Mesenchymal stem cell (in vitro differentiated cells and primary cell): ENCODE data around the gene CPNE5.
"Not testable (repeated sequence)": the region's sequence is repeated elsewhere in the genome, so short reads cannot be mapped to it uniquely, and the experiment has no call there.

Source experiments
- DNase-seq: peaks from one replicate; pipeline ENCODE4 v3.0.0-alpha.2; 2013
- H2AFZ ChIP-seq: one replicate; pipeline ENCODE4 v1.6.1; 2013; ENCODE audit warnings: low read depth, mild to moderate bottlenecking, control low read depth, inconsistent platforms, low read length, moderate library complexity
- H2AK5ac ChIP-seq: 2 replicates; pipeline ENCODE4 v1.6.1; 2013; ENCODE audit warnings: low read length, moderate library complexity, mild to moderate bottlenecking, inconsistent platforms; ENCODE audit not compliant: severe bottlenecking
- H2BK120ac ChIP-seq: one replicate; pipeline ENCODE4 v1.6.1; 2013; ENCODE audit warnings: low read depth, mild to moderate bottlenecking, inconsistent platforms, low read length, moderate library complexity
- H2BK12ac ChIP-seq, 2 experiments: one replicate each; pipeline ENCODE4 v1.6.1; 2013; ENCODE audit warnings: inconsistent platforms in 2 of 2, low read length in 2 of 2, mild to moderate bottlenecking in 2 of 2, moderate library complexity in 2 of 2, control low read depth in 1 of 2
- H2BK15ac ChIP-seq: one replicate; pipeline ENCODE4 v1.6.1; 2013; ENCODE audit warnings: mild to moderate bottlenecking, low read depth, inconsistent platforms; ENCODE audit not compliant: poor library complexity, severe bottlenecking
- H2BK5ac ChIP-seq: 2 replicates; pipeline ENCODE4 v1.6.1; 2013; ENCODE audit warnings: low read depth, mild to moderate bottlenecking, low read length, control low read depth, inconsistent platforms; ENCODE audit not compliant: poor library complexity, severe bottlenecking
- H3K14ac ChIP-seq, 2 experiments: one replicate each; pipeline ENCODE4 v1.6.1; 2013; ENCODE audit warnings: inconsistent platforms in 2 of 2, low read length in 2 of 2, control low read depth in 1 of 2, mild to moderate bottlenecking in 1 of 2, moderate library complexity in 1 of 2
- H3K18ac ChIP-seq, 2 experiments: one replicate each; pipeline ENCODE4 v1.6.1; 2013; ENCODE audit warnings: inconsistent platforms in 2 of 2, low read length in 2 of 2, control low read depth in 1 of 2, low read depth in 1 of 2, mild to moderate bottlenecking in 1 of 2
- H3K23ac ChIP-seq, 2 experiments: one replicate each; pipeline ENCODE4 v1.6.1; 2013; ENCODE audit warnings: inconsistent platforms in 2 of 2, low read length in 2 of 2, mild to moderate bottlenecking in 2 of 2, moderate library complexity in 2 of 2, control low read depth in 1 of 2
- H3K27ac ChIP-seq: 2 replicates; pipeline ENCODE4 v1.5.1; 2013; ENCODE audit warnings: mild to moderate bottlenecking, moderate library complexity, low read length, control low read depth, inconsistent platforms; ENCODE audit not compliant: poor library complexity, severe bottlenecking
- H3K27me3 ChIP-seq, 2 experiments: 2 replicates each; pipeline versions ENCODE4 v1.6.1 to v1.7.0; 2013; ENCODE audit warnings: low read length in 2 of 2, mild to moderate bottlenecking in 2 of 2, moderate library complexity in 2 of 2, control low read depth in 1 of 2, inconsistent platforms in 1 of 2; ENCODE audit not compliant: control insufficient read depth in 1 of 2, insufficient read depth in 1 of 2
- H3K36me3 ChIP-seq, 2 experiments: 2 replicates each; pipeline versions ENCODE4 v1.6.1 to v1.7.0; 2013; ENCODE audit warnings: low read length in 2 of 2, control low read depth in 1 of 2, inconsistent platforms in 1 of 2, low read depth in 1 of 2, mild to moderate bottlenecking in 1 of 2; ENCODE audit not compliant: insufficient read depth in 2 of 2, control insufficient read depth in 1 of 2
- H3K4ac ChIP-seq, 2 experiments: one replicate each; pipeline ENCODE4 v1.6.1; 2013; ENCODE audit warnings: inconsistent platforms in 2 of 2, low read length in 2 of 2, mild to moderate bottlenecking in 2 of 2, moderate library complexity in 2 of 2, control low read depth in 1 of 2, low read depth in 1 of 2
- H3K4me1 ChIP-seq: 2 replicates; pipeline ENCODE4 v1.6.1; 2013; ENCODE audit warnings: low read depth, low read length, control low read depth; ENCODE audit not compliant: control insufficient read depth, insufficient read depth
- H3K4me2 ChIP-seq: 2 replicates; pipeline ENCODE4 v1.6.1; 2013; ENCODE audit warnings: low read length, mild to moderate bottlenecking, inconsistent platforms; ENCODE audit not compliant: poor library complexity, severe bottlenecking
- H3K4me3 ChIP-seq, 2 experiments: 2 replicates each; pipeline versions ENCODE4 v1.5.1 to v1.7.0; 2013; ENCODE audit warnings: low read length in 2 of 2, mild to moderate bottlenecking in 2 of 2, control low read depth in 1 of 2, low read depth in 1 of 2; ENCODE audit not compliant: insufficient read depth in 1 of 2
- H3K79me1 ChIP-seq: replicated peaks from 2 replicates; pipeline ENCODE4 v1.6.1; 2013; ENCODE audit warnings: mild to moderate bottlenecking, control low read depth, low read length, inconsistent platforms; ENCODE audit not compliant: poor library complexity, severe bottlenecking
- H3K9ac ChIP-seq: 2 replicates; pipeline ENCODE4 v1.7.0; 2013; ENCODE audit warnings: mild to moderate bottlenecking, low read length, moderate library complexity
- H3K9me3 ChIP-seq: 2 replicates; pipeline ENCODE4 v1.7.0; 2013; ENCODE audit warnings: mild to moderate bottlenecking, low read length; ENCODE audit not compliant: control insufficient read depth
- H4K8ac ChIP-seq: one replicate; pipeline ENCODE4 v1.6.1; 2013; ENCODE audit warnings: inconsistent platforms, mild to moderate bottlenecking, low read length, moderate library complexity
- H4K91ac ChIP-seq: one replicate; pipeline ENCODE4 v1.6.1; 2013; ENCODE audit warnings: mild to moderate bottlenecking, low read length, inconsistent platforms
- WGBS: methylation state at CpG from one replicate; pipeline ENCODE4 v1.1.7; 2013; ENCODE audit warnings: mixed read lengths; 5-methylcytosine and 5-hydroxymethylcytosine counted together

The CPNE5 gene

DNA sequence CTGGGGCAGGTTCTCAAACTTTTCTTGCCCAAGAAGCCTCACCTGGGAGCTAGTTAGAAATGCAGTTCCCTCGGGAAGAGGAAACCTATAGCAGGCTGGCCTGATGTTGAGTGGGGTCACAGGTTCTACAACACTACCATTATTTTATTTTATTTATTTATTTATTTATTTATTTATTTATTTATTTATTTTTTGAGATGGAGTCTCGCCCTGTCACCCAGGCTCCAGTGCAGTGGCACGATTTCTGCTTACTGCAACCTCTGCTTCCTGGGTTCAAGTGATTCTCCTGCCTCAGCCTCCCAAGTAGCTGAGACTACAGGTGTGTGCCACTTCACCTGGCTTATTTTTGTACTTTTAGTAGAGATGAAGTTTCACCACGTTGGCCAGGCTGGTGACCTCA is 115.3 kb downstream of the CPNE5 start:
- not testable (repeated sequence) for H3K36me3 ChIP-seq, H3K27ac ChIP-seq, H3K9me3 ChIP-seq, H4K91ac ChIP-seq, H3K4me3 ChIP-seq, H3K4ac ChIP-seq, H3K4me2 ChIP-seq, H2BK5ac ChIP-seq, H3K23ac ChIP-seq, H4K8ac ChIP-seq, H2BK15ac ChIP-seq, H2AK5ac ChIP-seq, H2BK12ac ChIP-seq, H3K18ac ChIP-seq, DNase-seq, H3K9ac ChIP-seq, H3K14ac ChIP-seq, H3K79me1 ChIP-seq, H2AFZ ChIP-seq, H2BK120ac ChIP-seq
- 88% methylated on average over 3 of the region's 4 CpGs for WGBS
- Histone ChIP-seq H3K27me3 (peaks cover 0 to 13% of the 10 kb centered on the region in 2 experiments), H3K4me1 (peaks cover 13% of the 10 kb centered on the region)

DNA sequence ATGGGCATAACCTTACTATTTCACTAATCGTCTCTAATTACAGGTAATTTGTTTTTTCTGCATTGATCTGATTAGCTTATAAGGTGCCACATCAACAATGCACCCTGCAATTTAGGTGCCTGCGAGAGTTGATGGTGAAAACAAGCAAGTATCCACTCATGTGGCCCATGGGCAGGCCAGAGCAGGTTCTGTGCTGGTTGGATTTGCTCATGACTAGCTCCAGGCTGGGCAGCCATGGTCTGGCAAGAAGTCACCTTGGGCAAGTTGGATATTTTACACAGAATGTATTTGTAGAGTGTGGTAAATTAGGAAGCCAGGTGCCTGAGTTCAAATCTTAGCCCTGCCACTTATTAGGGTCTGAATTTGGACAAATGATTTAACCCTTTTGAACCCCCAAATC is 116.4 kb downstream of the CPNE5 start:
- Histone ChIP-seq H3K27ac (no peak overlapping the region), H3K4me1 (peaks cover 16% of the 10 kb centered on the region), H2BK5ac (no peak overlapping the region), H3K79me1 (no peaks in the 10 kb centered on the region), H3K4me3 (no peak overlapping the region), H2BK12ac (no peak overlapping the region), H4K91ac (no peak overlapping the region), H3K14ac (no peak overlapping the region), H3K18ac (no peak overlapping the region), H3K4me2 (no peak overlapping the region), H2AFZ (no peak overlapping the region), H4K8ac (no peak overlapping the region), H2AK5ac (no peak overlapping the region), H2BK120ac (no peak overlapping the region), H3K27me3 (peaks cover 4 to 21% of the 10 kb centered on the region in 2 experiments), H2BK15ac (no peak overlapping the region), H3K36me3 (no peaks in the 10 kb centered on the region), H3K9me3 (no peaks in the 10 kb centered on the region), H3K4ac (no peak overlapping the region), H3K23ac (no peak overlapping the region), H3K9ac (no peak overlapping the region)
- no peak for DNase-seq
- 85% methylated on average over 2 of the region's 2 CpGs for WGBS

DNA sequence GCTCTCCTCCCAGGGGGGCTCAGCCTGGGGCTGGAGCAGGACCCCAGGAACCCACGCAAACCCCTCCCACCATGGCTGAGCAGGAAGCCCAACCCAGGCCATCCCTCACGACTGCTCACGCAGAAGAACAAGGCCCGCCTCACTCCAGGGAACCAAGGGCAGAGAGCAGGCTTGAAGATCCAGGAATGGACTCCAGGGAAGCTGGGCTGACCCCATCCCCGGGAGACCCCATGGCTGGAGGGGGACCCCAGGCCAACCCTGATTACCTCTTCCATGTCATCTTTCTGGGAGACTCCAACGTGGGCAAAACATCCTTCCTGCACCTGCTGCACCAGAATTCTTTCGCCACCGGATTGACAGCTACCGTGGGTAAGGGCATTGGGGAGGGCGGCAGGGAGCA is 116.9 kb downstream of the CPNE5 start:
- Histone ChIP-seq H2AFZ (no peak overlapping the region), H2AK5ac (no peak overlapping the region), H2BK15ac (no peak overlapping the region), H2BK120ac (no peak overlapping the region), H3K36me3 (no peaks in the 10 kb centered on the region), H4K91ac (no peak overlapping the region), H3K9me3 (no peaks in the 10 kb centered on the region), H4K8ac (no peak overlapping the region), H3K27ac (no peak overlapping the region), H2BK12ac (no peak overlapping the region), H3K4ac (no peak overlapping the region), H3K4me2 (no peak overlapping the region), H3K18ac (no peak overlapping the region), H3K23ac (no peak overlapping the region), H3K4me1 (peaks cover 15% of the 10 kb centered on the region), H3K27me3 (peaks cover 9 to 25% of the 10 kb centered on the region in 2 experiments), H3K79me1 (no peaks in the 10 kb centered on the region), H3K9ac (no peak overlapping the region), H3K4me3 (no peak overlapping the region), H3K14ac (no peak overlapping the region), H2BK5ac (no peak overlapping the region)
- 74% methylated on average over 10 of the region's 10 CpGs for WGBS
- DNase-seq, result no peak

DNA sequence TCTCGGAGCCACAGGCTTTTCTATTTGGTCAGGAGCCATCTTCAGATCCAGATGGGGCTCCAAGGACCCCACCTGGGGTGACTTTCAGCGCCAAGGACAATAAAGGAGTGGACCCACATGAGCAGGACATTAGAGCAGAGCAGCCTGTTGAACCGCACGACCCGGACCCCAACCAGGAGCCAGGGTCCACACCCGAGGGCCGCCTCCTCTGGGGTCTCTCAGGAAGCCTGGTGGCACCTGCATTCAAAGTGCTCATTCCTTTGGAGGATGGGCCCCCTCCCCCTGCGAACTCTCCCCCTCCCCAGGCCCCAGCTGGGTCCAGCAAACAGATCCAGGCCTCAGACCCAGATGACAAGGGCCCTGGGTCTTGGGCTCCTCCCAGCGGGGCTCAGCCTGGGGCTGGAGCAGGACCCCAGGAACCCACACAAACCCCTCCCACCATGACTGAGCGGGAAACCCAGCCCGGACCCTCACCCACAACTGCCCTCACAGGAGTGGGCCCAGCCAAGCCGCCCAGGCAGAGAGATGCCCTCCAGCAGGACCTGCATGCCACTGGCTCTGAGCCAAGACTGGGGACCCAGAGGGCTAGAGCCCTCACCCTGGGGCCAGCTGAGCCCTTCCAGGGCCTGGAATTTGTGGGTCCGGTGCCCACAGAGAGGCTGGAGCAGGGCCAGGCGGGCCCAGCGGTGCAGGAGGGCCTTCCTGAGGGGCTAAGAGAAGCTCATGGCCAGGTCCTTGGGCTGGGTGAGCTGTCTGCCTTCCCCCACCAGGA is 117.7 kb downstream of the CPNE5 start:
- no peak overlapping the region for H3K4ac ChIP-seq
- no peak for DNase-seq
- no peak overlapping the region for H2BK120ac ChIP-seq
- H3K9ac ChIP-seq, result no peak overlapping the region
- no peaks in the 10 kb centered on the region for H3K9me3 ChIP-seq
- H2BK15ac ChIP-seq, result no peak overlapping the region
- no peak overlapping the region for H2AK5ac ChIP-seq
- WGBS, result 80% methylated on average over 15 of the region's 15 CpGs
- no peak overlapping the region for H3K23ac ChIP-seq
- no peak overlapping the region for H3K4me3 ChIP-seq
- no peak overlapping the region for H2BK12ac ChIP-seq
- H3K4me2 ChIP-seq, result no peak overlapping the region
- no peak overlapping the region for H3K14ac ChIP-seq
- no peak overlapping the region for H4K91ac ChIP-seq
- H2AFZ ChIP-seq, result no peak overlapping the region
- peaks cover 17 to 25% of the 10 kb centered on the region in 2 experiments for H3K27me3 ChIP-seq
- H3K36me3 ChIP-seq, result no peaks in the 10 kb centered on the region
- no peak overlapping the region for H3K27ac ChIP-seq
- no peak overlapping the region for H2BK5ac ChIP-seq
- no peaks in the 10 kb centered on the region for H3K79me1 ChIP-seq
- H3K4me1 ChIP-seq, result peaks cover 14% of the 10 kb centered on the region
- H4K8ac ChIP-seq, result no peak overlapping the region
- H3K18ac ChIP-seq, result no peak overlapping the region
